A204.1 (cell line): ENCODE data around the gene DAB2IP.
"Not testable (repeated sequence)": the region's sequence is repeated elsewhere in the genome, so short reads cannot be mapped to it uniquely, and the experiment has no call there.

Experiments used
- FAIRE-seq: peaks from 2 replicates; lab custom pipeline; 2012; peaks lifted over from hg19 to GRCh38; lab: Jason Lieb, UNC

Gene DAB2IP

GRCh38 chr9:121729769-121730562 lies 78.5 kb downstream of the DAB2IP start:
- no peak for FAIRE-seq

GRCh38 chr9:121731090-121731489 lies 79.7 kb downstream of the DAB2IP start:
- no peak for FAIRE-seq

GRCh38 chr9:121731919-121732318 lies 80.5 kb downstream of the DAB2IP start:
- FAIRE-seq = no peak

GRCh38 chr9:121732389-121732788 lies 81.0 kb downstream of the DAB2IP start:
- no peak for FAIRE-seq

- no peak for FAIRE-seq
These were observed 81.5 kb downstream of the DAB2IP start for GRCh38 chr9:121732886-121733285.

GRCh38 chr9:121734465-121734864 lies 83.0 kb downstream of the DAB2IP start:
- no peak for FAIRE-seq

GRCh38 chr9:121735065-121735792 lies 83.8 kb downstream of the DAB2IP start:
- FAIRE-seq = no peak

- no peak for FAIRE-seq
These were observed 84.6 kb downstream of the DAB2IP start for GRCh38 chr9:121735793-121736770.

- FAIRE-seq = no peak
These were observed 85.6 kb downstream of the DAB2IP start for GRCh38 chr9:121736934-121737462.

GRCh38 chr9:121737481-121737931 lies 86.1 kb downstream of the DAB2IP start:
- FAIRE-seq = no peak

GRCh38 chr9:121738411-121738810 lies 87.0 kb downstream of the DAB2IP start:
- no peak for FAIRE-seq

GRCh38 chr9:121738968-121739367 lies 87.5 kb downstream of the DAB2IP start:
- no peak for FAIRE-seq

GRCh38 chr9:121739971-121740370 lies 88.5 kb downstream of the DAB2IP start:
- FAIRE-seq = no peak

GRCh38 chr9:121741228-121741918 lies 89.9 kb downstream of the DAB2IP start:
- FAIRE-seq = no peak

- not testable (repeated sequence) for FAIRE-seq
These were observed 90.5 kb downstream of the DAB2IP start for GRCh38 chr9:121741919-121742283.

- no peak for FAIRE-seq
These were observed 91.5 kb downstream of the DAB2IP start for GRCh38 chr9:121742923-121743322.

- peak; percentile 87 for FAIRE-seq
These were observed 92.1 kb downstream of the DAB2IP start for GRCh38 chr9:121743441-121744001.

GRCh38 chr9:121744002-121744686 lies 92.7 kb downstream of the DAB2IP start:
- no peak for FAIRE-seq

GRCh38 chr9:121744687-121745395 lies 93.4 kb downstream of the DAB2IP start:
- FAIRE-seq = no peak

- no peak for FAIRE-seq
These were observed 93.9 kb downstream of the DAB2IP start for GRCh38 chr9:121745396-121745695.
